ENCODE data around the gene ATF4.
"Not testable (repeated sequence)": the region's sequence is repeated elsewhere in the genome, so short reads cannot be mapped to it uniquely, and the experiment has no call there.

Gene ATF4

DNA sequence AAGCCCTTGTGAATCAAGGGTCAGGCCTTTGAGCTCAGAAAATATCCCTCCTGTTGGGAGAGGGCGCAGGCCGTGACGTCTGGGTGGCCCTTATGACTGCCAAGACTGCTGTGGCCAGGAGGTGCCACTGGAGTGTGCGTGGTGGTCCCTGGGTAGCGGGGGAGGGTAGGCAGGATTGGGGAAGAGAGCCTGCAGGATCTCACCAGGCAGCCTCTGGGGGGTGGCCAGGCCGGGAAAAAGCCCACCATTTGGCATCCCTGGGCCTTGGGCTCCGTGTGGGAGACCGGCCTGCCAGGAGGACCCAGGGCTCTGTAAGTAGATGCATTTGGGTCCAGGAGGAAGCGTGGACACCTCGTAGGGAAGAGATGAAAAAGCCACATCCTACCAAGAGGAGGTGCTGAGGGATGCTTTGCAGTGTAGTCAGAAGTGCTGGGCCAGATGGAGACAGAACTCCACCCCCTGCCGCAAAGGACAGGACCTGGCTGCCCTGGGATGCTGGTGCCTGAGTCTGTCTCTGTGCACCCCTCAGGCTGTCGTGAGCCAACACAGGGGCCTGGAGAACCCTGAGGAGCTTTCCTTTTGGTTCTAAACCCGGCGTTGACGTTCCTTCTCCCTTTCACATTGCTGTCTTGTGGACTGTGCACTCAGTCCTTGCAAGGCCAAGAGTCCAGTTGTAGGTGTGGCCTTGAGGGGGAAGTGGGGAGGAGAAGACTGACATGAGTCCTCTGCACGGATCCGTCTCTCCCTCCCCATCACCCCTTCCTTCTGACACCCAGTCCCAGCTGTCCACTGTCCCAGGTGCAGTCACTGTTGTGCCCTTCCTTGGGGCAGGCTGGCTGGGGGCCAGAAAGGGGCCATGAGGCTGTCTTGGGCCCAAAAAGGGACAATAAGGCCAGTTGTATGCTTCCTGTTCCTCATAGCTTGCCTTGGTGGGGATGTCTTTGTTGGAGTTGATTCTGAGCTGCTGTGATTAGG, 31.0 kb upstream of the ATF4 start:
- no peak for DNase-seq (ENCODE audit: low spot score)

DNA sequence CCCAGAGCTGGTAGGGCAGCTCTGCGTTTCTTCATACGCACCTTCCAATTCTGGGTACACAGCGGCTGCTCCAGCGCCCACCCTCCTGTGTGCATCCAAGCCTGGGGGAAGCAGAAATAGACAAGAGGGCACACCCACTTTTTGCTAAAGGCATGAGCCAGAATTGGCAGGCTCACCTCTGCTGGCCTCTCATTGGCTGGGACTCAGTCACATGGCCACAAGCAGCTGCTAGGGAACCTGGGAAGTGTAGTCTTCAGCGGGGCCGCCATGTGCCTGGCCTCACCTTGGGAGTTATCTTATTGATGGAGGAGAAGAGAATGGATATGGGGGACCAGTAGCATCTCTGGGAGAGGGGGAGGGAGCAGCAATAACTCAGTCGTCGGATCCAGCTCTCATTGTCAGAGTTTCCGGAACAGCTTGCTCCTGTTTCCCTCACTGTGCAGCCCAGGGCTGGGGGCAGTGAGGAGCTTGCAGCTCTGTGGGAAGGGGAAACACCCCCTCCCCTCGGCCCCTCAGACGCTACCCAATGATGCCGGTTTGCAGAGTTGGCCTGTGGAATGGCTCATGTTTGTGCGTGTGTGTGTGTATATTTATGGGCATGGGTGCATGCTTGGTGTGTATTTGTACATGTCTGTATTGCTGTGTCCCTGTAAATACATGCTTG, 30.1 kb upstream of the ATF4 start:
- DNase-seq (ENCODE audit: low spot score) = peak; percentile 92

DNA sequence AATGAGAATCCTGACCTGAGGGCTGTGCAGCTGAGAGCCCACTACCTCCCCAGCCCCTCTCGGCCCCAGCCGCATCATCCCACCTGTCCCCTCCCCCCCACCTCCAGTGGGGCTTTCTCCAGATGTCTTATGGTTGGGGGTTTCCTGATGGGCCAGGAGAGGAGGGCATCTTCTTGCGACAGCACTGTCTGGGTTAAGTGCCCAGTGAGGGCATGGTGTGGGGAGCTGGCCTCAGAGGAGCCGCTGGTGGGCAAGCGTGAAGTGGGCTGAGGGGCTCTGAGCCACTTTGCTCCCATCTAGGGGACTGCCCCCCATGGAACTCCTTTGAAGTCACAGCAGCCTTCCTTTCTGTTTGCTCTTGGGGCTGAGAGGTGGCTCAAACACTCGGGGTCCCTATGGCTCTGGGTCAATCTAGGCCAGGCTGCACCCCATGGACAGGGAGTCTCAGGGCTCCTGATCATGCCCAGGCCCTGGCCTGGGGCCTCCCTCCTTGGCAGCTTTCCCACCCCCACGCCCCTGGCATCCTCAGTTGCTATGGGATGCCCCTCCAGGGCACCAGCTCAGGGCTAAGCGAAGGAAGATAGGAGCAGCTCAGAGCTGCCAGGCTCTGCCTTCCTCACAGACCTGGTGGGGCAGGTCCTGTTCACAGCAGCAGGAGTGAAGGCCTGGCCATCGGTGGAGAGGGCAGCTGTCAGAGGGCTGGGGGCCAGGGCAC, 29.2 kb upstream of the ATF4 start:
- no peak for DNase-seq (ENCODE audit: low spot score)

DNA sequence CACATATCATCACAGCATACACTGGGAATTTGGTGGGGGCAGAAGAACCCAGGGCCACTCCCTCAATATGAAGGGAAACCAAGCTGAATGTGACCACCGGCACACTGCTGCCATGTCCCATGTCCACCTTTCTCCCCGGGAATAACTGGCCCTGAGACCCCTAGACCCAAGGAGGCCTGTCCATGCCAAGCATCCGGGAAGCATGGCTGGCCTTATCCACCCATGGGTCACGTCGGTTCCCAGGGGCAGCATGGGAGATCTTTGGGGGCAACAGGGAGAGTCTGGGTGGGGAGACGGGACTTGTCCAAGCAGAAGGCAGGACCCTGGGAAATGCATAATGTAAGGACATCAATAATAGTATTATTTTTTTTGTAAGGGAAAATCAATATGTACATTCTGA, 28.7 kb upstream of the ATF4 start:
- no peak for DNase-seq (ENCODE audit: low spot score)

DNA sequence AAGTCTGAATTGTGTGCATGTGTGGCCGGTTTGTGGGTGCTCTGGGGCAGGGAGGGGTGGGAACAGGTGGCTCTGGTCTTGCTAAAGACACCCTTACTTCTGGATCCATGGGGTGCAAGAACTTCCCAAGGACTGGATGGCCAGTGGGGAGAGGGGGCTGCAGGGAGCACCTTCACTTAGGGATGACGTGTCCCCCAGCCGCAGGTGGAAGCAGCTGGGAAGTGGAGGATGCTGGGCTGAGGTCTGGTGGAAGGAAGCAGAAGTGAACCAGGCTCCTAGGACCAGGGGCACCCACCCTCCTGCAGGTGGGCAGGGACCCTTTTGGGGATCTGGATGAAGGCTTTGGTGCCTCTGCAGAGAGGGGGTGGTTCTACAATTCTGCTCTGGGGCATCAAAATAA, 28.2 kb upstream of the ATF4 start:
- DNase-seq (ENCODE audit: low spot score) = no peak

DNA sequence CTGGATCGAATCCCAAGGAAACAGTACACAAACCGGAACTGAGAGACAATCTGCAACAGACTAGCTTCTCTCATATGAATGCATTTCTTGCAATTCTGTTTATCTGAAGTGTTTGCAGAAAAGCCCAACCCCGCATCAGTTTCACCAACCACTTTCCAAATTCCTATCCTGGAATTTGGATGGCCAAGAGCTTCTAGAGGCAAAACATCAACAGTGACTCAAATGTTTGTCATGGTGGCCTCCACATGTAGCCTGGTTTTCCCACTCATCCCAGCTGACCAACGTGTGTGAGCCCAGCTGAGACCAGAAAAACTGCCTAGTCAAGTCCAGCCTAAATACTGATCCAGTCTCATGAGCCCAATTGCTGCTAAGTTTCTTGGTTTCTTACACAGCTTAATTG, 26.6 kb upstream of the ATF4 start:
- DNase-seq (ENCODE audit: low spot score) = peak; percentile 95

DNA sequence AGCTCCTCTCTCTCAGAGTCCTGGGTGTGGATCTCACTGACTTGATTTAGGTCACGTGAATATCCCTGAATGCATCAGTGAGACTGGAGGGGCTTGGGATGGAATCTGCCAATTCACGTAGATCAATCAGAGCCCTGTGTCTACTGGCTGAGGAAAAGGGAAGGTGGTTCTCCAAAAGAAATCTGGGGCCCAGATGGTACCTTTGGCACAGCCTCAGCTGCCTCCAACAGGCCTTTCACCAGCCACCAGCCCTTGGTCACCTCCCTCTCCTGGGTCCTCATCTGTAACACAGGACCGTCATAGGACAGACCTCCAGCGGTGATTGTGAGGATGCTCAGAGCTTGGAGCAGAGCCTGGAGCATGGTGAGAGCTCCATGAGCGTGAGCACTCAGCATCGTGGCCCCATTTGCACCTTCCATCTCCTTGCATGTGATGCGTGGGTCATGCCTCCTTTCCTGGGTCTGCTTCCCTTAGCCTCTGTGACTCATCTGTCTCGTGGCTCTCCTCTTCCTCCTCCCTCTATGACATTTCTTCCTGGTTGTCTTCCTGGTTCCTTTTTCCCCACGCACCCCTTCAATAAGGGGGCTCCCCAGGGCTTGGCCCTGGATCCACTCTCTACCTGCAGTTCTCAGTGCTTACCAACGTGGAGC, 25.8 kb upstream of the ATF4 start:
- DNase-seq (ENCODE audit: low spot score) = no peak

DNA sequence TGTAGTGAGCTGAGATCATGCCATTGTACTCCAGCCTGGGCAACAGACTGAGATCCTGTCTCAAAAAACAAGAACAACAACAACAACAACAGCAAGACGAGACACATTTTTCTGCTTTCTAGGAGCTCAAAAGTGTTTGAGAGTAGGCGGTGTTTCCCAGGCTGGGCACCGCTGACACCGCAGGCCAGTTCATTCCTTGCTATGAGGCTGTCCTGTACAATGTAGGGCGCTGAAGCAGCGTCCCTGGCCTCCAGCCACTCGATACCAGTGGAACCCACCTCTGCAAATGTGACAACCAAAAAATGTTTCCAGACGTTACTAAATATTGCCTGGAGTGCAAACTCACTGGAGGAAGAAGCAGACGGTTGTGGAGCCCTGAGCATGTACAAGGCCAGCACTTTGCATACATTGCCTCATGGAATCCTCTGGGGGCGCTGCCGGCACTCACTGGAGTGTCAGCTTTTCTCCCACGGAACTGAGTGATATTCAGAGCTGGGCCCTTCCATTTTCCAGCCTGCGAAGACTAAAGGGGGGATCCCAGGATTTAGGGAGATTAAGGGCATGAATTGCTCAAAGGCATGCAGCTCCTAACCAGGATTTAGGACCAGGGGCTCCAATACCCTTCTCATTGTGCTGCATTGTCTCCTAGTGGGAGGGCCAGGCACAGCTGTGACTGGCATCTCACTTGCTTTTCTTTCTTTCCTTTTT, 24.1 kb upstream of the ATF4 start:
- DNase-seq (ENCODE audit: low spot score) = peak; percentile 63

DNA sequence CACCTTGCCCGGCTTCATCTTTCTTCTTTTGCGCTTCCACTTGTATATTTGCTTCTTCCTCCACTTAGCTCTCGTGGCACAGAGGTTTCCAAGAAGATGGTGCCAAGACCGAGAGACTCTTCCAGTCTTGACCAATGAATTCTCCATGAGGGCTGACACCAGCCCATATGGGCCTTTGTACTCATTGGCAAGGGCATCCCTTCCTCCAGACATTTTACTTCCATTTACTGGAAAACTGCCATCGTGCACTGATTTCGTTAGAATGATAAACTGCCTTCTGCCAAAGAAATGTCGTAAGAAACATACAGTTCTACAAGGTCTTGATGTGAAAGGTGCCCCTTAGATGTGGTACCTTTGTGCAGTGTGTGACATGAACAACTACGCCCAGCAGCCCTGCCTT, 22.9 kb upstream of the ATF4 start:
- no peak for DNase-seq (ENCODE audit: low spot score)

DNA sequence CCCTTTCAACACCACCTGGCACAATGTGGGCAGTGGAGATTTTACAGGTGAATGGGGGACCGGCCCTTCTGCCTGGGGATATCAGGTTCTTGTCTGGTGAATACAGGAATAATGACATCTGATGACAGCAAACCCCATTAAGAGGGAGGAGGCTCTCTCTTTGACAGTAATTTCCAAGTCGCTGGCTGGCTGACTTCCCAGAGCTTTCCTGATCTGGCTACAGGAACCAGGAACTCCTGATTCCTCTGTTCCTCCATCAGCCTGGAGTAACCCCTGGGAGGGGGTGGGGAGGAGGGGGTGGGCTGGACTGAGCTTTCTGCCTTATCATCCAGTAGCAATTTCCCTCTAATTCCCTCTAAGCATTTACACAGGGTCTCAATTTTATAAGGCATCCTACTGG, 22.0 kb upstream of the ATF4 start:
- no peak for DNase-seq (ENCODE audit: low spot score)

DNA sequence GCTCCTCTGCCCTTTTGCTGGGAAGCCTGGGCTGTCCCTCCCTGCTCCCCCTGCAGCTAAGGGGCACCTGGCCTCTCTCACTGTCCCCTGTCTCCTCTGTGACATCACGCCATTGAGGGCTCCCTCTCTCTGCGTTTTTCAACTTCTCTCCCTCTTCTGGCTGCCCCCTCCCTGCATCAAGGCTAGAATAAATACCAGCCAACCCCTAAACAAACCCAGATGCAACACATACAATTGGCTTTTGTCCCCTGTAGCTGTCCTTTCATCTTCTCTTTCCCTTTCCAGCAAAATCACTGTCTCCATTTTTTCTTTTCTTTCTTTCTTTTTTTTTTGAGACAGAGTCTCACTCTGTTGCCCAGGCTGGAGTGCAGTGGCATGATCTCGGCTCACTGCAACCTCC, 21.6 kb upstream of the ATF4 start:
- no peak for DNase-seq (ENCODE audit: low spot score)

DNA sequence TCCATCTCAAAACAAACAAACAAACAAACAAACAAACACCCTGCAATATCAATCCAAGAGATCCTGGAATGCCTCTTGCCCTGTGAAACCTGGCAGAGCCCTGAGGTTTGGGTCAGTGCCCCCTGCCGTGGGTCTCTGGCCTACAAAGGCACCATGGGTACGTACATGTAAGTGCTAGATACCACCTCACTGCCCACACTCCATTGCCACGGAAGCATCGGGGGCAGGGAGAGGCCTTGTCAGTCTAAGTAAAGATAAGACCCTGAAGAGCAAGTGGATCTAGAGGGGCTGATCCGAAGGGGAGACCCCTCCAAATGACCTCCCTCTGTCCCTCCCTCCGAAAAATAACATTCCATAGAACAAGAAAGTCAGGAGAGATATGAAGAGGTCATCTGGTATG, 20.3 kb upstream of the ATF4 start:
- DNase-seq (ENCODE audit: low spot score) = no peak

DNA sequence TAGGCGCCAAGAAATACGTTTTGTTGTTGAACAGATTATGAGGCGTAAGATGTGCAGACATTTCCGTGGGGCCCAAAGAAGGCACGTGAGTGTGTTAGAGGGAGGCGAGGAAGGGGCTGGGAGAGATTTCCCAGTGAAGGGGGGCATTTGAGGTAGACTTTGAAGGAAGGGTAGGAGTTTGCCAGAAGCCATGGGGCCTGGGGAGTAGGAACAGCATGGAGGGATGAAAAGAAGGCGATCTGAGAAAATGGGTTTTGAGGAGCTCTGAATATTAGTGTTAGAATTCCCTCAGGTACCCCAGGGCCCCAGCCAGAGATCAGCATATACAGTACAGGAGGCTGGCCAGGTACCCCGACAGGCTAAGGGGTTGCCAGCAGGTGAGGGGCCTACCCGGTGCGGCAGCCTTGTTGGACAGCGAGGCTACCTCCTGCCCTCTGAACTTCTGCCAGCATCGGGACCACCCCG, 18.7 kb upstream of the ATF4 start:
- no peak for DNase-seq (ENCODE audit: low spot score)

DNA sequence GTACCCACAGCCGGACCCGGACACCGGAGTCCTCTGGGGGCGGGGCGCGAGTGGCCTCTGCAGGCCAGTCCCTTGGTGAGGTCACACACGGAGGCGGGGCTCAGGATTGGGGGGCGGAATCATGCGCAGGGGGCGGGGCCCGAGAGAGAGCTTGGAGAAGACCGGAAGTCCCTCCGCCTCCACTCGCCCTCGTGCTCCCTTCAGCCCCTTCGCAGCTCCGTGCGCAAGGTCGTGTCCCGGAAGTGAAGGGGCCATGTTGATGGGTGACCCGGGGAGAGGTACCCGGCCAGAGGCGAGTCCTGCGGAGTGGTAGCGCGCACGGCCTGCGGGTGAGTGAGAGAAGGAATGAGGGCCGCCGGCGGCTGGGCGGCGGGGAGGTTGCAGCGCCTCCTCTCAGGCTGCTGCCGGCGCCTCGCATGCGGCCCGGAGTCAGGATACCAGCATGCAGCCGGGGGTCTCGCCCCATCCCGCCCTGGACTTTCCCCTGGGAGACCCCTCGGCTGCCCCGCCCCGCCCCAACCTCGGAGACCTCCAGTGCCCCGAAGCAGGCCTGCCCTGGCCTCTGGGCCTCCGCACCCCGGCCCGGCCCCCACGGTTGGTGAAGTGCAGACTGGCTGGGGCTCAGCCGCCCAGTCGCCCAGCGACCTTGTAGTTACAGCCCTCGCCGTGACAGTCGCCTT, 18.1 kb upstream of the ATF4 start, which contains the start of gene MIEF1:
MIEF1 (plus strand) TSS at position 182 of the 680 bp plus-strand sequence. CDS start 9,005 bp downstream, outside the sequence.
- peak; percentile 97 for DNase-seq (ENCODE audit: low spot score)

DNA sequence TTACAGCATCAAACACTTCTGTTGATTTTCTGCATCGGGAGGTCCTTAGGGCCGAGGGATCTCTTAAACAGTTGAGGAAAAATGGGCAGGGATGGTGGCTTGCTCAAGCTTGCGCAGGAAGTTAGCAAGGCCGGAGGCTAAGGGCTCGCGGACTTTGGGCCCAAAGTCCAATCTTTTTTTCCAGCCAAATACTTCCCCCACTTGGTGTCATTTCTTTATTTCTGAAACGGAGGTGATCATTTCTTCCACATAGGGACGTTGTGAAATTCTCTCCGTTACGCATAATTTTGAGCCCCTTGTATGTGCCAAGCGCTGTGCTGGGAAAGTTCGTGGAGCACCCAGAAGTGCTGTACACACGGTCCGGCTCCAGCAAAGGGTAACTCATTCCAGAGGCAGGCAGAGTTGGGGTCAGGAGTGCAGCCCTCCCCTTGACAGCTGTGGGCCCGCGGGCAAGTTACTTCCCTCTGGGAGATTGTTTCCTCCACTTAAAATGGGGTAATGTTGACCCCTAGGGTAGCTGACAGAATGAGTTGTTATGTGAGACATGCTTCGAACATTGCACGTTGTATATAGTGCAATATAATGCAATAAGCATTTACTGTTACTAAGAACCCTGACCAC, 17.5 kb upstream of the ATF4 start:
- no peak for DNase-seq (ENCODE audit: low spot score)

DNA sequence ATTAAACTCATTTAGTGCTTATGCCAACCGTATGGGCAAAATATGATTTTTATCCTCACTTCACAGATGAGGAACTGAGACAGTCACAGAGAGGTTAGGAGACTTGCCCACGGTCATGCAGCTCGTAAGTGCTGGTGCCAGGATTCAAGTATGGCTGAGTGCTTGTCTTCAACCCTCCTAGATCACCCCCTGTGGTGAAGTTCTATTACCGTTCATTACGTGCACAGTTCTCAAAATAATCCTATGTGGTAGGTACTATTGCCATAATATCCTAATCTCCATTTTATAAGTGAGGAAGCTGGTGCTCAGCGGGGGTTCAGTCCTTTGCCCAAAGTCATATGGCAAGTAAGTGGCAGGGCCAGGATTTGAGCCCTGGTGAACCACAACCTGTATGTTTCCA, 16.7 kb upstream of the ATF4 start:
- no peak for DNase-seq (ENCODE audit: low spot score)

DNA sequence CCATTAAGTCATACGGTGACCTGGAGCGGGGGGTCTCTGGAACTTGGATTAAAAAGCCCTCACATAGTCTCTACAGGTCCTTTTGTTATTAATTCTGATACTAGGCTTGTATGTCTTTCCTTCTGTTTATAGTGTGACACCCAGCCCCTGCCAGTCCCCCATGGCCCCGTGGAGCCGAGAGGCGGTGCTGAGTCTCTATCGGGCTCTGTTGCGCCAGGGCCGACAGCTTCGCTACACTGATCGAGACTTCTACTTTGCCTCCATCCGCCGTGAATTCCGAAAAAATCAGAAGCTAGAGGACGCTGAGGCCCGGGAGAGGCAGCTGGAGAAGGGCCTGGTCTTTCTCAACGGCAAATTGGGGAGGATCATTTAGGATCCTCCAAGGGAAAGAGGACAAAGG, 16.3 kb upstream of the ATF4 start:
- no peak for DNase-seq (ENCODE audit: low spot score)

DNA sequence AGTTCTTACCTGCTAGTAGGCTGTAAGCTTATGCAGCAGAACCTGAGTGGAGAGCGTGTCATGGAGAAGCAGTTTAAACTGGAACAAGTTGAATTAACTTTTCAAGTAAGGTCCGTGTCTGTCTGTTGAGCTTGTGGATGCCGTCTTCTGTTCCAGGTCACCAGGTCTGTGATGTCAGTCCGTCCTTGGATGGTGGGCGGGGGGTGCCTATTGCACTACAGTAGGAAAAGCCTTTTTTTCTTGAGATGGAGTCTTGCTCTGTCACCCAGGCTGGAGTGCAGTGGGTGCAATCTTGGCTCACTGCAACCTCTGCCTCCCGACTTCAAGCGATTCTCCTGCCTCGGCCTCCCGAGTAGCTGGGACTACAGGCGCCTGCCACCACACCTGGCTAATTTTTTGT, 13.3 kb upstream of the ATF4 start:
- not testable (repeated sequence) for DNase-seq (ENCODE audit: low spot score)

DNA sequence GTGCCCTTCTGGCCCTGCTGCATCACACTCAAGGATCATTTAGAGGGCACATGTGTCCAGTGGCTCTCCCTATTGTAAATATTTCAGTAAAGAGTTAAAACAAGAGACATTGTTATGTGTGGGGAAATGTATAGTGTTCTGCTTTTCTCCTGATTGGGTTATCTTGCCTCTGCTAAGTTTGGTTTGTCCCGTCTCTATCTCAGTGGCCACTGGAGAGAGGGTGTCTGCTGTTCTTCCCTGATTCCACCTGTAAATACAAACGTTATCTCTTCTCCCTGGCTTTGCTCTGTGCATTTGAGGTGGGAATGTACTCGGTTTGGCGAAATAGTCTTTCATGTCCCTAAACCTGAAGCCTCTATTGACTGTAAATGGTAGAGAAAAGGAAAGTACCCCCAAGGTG, 12.0 kb upstream of the ATF4 start:
- no peak for DNase-seq (ENCODE audit: low spot score)

DNA sequence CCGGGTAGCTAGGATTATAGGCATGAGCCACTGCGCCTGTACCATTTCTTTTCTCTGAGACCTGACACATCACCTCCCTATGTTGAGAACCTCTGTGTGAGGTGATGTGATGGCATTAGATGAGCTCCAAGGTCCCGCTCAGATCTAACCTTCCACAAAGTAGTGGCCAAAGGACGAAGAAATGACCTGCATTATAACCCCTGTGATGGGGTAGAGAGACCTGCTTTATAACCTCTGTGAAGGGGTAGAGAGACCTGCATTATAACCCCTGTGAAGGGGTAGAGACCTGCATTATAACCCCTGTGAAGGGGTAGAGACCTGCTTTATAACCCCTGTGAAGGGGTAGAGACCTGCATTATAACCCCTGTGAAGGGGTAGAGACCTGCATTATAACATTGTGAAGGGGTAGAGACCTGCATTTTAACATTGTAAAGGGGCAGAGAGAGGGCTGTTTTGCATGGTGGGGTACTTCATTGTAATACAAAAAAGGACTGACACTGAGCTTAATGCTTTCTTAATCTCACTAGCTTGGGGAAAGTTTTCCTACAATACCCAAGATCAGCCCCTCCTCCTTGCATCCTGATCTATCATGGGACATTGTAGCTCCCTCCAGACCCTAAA, 9.7 kb upstream of the ATF4 start:
- DNase-seq (ENCODE audit: low spot score) = no peak
